A549 treated with CORT108297 at 1 μM for 4 hours (cell line): Measurements from ENCODE around the gene GNL2. TPM values are rescaled to one million over a fixed set of nuclear protein-coding genes. Genes with fewer than 3 reads are reported as not detected.

Source experiments
- total RNA-seq: library from RNA; stranded (reverse); fragments of 200-300 nt; extraction: Qiagen RNA extraction; gene quantifications from 5 replicates; pipeline ENCODE4 v1.2.3, GENCODE V29; 2022

GNL2 gene
- 43.4 to 66.6 TPM (median 51.3 TPM) in 5 replicates for total RNA-seq

DNA sequence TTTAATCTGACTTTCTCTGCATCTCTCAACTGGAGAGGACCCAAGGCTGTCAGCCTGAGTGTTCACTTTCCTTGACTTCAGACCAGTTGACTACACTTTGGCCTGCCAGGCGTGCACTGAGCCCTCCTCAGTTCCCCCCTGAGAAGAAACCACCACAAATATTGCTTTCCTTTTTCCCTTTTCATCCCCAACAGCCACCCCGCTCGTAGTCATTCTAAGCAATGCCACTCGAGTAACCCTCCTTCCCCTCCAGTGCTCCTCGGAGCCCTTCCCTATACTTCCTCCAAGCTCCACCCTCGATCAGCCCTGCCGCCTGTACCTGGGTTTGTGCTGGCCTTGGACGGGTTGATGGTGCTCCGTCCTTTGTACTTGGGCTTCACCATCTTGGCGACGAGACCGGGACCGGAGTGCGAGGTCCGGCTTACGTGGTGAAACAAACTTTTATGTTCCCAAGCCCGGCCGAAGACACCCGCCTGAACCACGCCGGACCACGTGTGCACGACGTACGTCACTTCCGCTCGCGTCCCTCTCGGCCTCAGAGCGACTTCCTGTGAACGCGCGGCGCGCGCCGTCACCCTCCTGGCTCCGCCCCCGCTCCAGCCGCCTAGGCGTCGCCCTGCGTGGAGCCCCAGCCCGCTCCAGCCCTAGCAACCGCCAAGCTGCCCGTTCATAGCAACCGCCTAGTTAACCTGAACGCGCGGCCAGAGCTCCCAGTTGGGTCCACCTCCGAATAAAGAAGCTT lies at the start of gene GNL2:
TSS of gene GNL2 (minus strand) at position 498 of the 742 bp plus-strand sequence. CDS start at position 383, 115 bp downstream.

DNA sequence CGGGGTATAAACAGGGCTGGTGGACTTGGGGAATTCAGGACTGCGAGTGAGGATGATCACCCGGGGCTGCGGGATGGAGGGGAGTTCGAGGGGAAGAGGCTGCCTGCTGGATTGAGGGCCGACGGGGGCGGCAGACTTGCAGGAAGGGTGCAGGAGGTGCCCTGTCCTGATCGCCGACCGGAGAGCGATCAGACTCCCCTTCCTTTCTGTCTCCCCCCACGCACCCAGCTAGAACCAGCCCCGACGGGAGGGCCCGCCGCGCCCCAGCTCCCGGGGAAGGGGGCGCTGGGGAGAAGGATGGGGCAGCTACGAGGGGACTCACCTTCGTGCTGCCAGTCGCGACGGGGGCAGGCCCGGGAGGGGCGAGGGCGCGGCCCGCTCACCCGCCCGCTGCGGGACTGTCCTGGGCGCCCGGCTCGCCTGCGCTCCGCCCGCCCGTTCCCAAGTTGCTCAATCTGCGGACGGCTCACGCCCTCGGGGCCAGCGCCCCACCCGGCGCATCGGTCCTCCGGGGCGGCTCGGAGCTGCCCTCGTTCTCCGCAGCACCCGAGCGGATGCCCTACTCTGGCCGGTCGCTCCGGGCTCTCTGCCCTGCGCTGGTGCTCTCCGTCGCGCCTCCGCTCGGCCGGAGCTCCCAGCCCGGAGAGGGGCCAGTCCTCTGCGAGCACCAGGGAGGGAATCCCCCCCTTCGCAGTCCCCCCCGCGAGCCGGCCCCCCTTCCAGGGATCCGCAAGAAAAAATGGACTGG lies 38.7 kb upstream of the GNL2 start, which contains the start of gene RSPO1:
TSS of gene RSPO1 (minus strand) at position 649 of the 748 bp plus-strand sequence. CDS start 5,231 bp downstream, outside the sequence.

DNA sequence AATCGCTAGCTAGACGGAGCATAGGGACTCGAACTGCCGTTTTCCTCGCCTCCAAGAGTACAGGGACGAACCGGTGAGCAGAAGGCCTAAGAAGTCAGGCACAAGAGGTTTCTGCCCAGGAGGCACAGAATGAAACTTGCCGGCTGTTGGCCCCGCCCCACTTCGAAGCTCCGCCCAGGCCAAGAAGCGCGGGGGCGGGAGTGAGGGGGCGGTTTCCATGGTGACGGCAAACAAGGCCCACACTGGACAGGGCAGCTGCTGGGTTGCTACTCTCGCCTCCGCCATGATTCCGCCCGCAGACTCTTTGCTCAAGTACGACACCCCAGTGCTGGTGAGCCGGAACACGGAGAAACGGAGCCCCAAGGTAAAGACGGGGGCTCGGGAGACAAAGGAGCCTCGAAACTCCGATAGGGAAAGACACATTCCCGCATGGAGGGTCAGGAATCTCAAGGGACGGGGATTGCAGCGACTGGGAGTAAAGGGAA lies 39.0 kb downstream of the GNL2 start, which contains the start of gene DNALI1:
TSS of gene DNALI1 (plus strand) at position 229 of the 485 bp plus-strand sequence. CDS start at position 284, 55 bp downstream.

DNA sequence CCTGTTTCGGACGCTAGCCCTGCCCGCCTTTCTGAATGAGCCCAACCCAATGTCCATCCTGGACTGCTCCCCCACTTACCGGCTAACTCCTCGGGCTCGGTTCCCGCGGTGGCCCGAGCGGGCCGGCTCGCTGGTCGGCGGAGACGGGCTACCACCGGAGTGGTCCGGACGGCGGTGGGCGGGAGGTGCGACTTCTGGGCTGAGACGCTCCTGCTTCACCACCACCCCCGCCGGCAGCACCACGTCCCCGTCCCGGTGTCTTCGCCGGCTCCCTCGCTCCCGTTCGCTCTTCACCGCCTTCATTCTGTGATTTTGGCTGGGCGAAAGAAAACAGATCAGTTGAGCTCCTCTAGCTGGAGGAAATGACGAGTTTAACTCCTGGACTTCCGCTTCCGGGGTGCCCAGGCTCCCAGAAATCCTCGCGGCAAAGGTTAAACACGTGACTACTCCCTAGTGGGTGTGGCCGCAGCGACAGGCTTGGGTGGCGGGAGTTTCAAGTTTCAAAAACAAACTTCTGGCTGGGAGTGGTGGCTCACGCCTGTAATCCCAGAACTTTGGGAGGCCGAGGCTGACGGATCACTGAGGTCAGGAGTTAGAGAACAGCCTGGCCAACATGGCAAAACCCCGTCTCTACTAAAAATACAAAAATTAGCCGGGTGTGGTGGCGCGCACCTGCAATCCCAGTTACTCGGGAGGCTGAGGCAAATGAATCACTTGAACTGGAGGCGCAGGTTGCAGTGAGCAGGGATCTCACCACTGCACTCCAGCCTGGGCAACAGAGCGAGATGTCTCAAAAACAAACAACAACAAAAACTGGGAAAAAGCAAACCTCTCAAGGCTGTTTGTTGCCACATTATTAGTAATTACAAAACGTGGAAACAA lies 41.6 kb downstream of the GNL2 start, which contains the start of gene SNIP1:
TSS of gene SNIP1 (minus strand) at position 367 of the 882 bp plus-strand sequence. CDS start at position 303, 64 bp downstream.

Other genes with a start within 250 kb of the GNL2 start
- 16.3 to 30.9 TPM (median 22.6 TPM) in 5 replicates for gene ZC3H12A, start 121.4 kb downstream of the GNL2 start, total RNA-seq
- 32.4 to 45.2 TPM (median 35.3 TPM) in 5 replicates for gene MEAF6, start 81.2 kb downstream of the GNL2 start, total RNA-seq
- 9.8 to 13.0 TPM (median 12.0 TPM) in 5 replicates for gene SNIP1, start 41.6 kb downstream of the GNL2 start, total RNA-seq
- gene DNALI1, start 39.0 kb downstream of the GNL2 start, total RNA-seq = 0.03 to 0.07 TPM (median 0.06 TPM) in 3 of 5 replicates, not detected in the others
- 0.09 to 0.16 TPM (median 0.10 TPM) in 5 replicates for gene RSPO1, start 39.0 kb upstream of the GNL2 start, total RNA-seq
- 45.8 to 49.2 TPM (median 46.8 TPM) in 5 replicates for gene CDCA8, start 96.6 kb upstream of the GNL2 start, total RNA-seq
- 0.63 to 0.91 TPM (median 0.83 TPM) in 5 replicates for gene EPHA10, start 169.2 kb upstream of the GNL2 start, total RNA-seq
- 20.4 to 27.1 TPM (median 26.2 TPM) in 5 replicates for gene MANEAL, start 197.9 kb upstream of the GNL2 start, total RNA-seq
- 32.2 to 68.6 TPM (median 56.5 TPM) in 5 replicates for gene C1orf122, start 211.9 kb upstream of the GNL2 start, total RNA-seq
- 14.4 to 19.8 TPM (median 18.5 TPM) in 5 replicates for gene YRDC, start 212.3 kb upstream of the GNL2 start, total RNA-seq